Measurements from ENCODE around the gene SPOCD1. TPM values are rescaled to one million over a fixed set of nuclear protein-coding genes. Genes with fewer than 3 reads are reported as not detected.
A peak's percentile ranks its signal among the peaks of the same experiment; 100 is the strongest.

Gene SPOCD1
- total and polyA plus RNA-seq, 8 donors: 0.32 to 10.9 (median 0.55) TPM

DNA sequence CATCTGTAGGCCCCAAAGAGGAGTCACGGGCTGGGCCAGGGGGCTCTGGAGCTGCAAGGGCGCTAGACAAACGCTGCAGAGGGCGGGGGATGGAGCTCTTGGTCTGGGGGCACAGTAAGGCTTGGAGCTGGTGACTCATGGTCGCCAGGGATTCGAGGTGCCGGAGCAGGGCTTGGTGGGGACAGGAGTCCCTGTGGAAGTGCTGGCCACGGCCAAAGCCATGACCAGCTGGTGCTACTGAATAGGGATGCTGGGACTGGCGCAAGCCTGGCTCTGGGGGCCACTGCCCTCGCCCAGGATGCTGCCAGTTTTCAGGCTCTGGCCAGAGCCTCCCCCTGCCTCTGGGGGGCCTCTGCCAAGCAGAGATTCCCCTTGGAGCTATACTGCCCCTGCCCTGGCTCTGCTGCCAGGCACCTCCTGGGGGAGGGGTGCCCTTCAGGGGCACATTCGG, 25.2 kb downstream of the SPOCD1 start:
- Histone ChIP-seq H3K27me3 (peaks cover 0 to 12% of the 10 kb centered on the region in 2 donors), H3K36me3 (no peaks in the 10 kb centered on the region), H3K27ac (no peak overlapping the region), H3K4me1 (peaks cover 0 to 18% of the 10 kb centered on the region in 2 donors), H3K9me3 (no peaks in the 10 kb centered on the region), H3K4me3 (no peak overlapping the region)
- TF ChIP-seq, protein P1, sequence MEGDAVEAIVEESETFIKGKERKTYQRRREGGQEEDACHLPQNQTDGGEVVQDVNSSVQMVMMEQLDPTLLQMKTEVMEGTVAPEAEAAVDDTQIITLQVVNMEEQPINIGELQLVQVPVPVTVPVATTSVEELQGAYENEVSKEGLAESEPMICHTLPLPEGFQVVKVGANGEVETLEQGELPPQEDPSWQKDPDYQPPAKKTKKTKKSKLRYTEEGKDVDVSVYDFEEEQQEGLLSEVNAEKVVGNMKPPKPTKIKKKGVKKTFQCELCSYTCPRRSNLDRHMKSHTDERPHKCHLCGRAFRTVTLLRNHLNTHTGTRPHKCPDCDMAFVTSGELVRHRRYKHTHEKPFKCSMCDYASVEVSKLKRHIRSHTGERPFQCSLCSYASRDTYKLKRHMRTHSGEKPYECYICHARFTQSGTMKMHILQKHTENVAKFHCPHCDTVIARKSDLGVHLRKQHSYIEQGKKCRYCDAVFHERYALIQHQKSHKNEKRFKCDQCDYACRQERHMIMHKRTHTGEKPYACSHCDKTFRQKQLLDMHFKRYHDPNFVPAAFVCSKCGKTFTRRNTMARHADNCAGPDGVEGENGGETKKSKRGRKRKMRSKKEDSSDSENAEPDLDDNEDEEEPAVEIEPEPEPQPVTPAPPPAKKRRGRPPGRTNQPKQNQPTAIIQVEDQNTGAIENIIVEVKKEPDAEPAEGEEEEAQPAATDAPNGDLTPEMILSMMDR (IDR thresholded peaks at IDR 0.05): no peak
- ATAC-seq (no peak), DNase-seq (peak in 1 of 4 donors; percentile 31)
- intact Hi-C loops (cut with DNase I): loop anchor here (10.0 kb wide), 2 partner anchors 126 to 174 kb away; no protein-coding TSS in a partner anchor

DNA sequence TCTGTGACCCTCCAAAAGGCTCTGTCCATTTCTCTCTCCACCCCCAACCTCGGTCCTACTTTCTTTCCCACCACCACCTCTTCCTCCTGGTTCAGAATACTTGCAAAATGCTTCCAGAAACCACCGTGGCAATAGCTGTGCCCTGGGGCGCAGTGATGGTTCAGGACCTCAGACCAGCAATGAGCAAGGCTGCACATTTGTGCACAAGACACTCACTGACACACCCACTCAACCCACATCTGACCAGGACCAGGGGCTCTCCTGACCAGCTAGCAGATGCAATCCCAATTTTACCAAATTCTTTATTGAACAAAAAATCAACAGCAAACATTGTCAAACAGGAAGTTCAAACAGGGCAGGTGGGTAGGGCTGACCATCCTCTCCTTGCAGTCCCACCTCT, 25.7 kb downstream of the SPOCD1 start:
- Histone ChIP-seq H3K4me3 (no peak overlapping the region), H3K9me3 (no peaks in the 10 kb centered on the region), H3K4me1 (peaks cover 0 to 18% of the 10 kb centered on the region in 2 donors), H3K36me3 (no peaks in the 10 kb centered on the region), H3K27ac (no peak overlapping the region), H3K27me3 (peaks cover 0 to 12% of the 10 kb centered on the region in 2 donors)
- intact Hi-C loops (cut with DNase I): loop anchor here (10.0 kb wide), 2 partner anchors 125 to 175 kb away; no protein-coding TSS in a partner anchor
- ATAC-seq (no peak), DNase-seq (peak in 1 of 4 donors; percentile 24)
- TF ChIP-seq, protein P1 (IDR thresholded peaks at IDR 0.05): no peak

DNA sequence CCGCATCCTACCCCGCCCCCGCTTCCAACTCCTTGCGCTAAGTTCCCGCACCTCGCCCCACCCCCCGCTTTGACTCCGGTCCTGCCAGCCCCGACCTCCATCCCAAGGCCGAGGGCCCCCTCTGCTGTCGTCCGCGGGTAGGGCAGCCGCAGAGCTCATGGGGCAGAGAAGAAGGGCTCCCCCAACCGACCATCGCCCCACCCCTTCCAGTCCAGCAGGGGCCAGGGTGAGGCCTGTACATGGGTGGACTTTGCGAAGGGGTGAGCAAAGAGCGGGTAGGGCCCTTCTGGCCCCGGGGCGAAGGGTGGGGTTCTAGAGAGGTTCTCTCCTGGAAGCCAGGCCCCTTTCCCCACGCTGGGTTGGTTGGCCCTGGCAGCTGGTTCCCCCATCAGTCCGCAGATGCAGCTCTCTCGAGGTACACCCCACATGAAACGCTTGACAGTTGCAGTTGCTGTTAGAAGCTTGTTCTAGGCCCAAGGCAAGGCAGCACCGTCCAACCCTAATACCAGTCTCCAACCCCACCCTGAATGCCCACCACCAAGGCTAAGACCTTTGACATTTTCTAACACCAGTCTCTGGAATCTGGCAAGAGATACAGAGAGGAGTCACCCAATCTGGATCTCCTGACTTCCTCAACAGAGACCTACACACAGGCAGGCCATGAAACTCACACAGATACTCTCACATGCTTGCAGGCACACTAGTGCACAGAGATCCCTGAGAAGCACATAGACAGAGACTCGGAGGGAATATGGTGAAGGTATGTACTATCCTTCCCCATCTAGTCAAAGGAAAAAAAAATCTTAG, 26.4 kb downstream of the SPOCD1 start:
- Histone ChIP-seq H3K9me3 (no peaks in the 10 kb centered on the region), H3K36me3 (no peaks in the 10 kb centered on the region), H3K27ac (peak overlapping the region in 1 of 2 donors; percentile 92), H3K27me3 (peaks cover 0 to 12% of the 10 kb centered on the region in 2 donors), H3K4me1 (peaks cover 0 to 18% of the 10 kb centered on the region in 2 donors), H3K4me3 (peak overlapping the region; percentile 62 to 66)
- intact Hi-C loops (cut with DNase I): loop anchor here (5.0 to 10.0 kb wide), 4 partner anchors 125 to 215 kb away; partner anchors contain the start of gene TINAGL1 (in 1 of the 2)
- TF ChIP-seq, protein P1 (IDR thresholded peaks at IDR 0.05): peak; percentile 84 to 90
- ATAC-seq: peak; percentile 97
- peak; percentile 83 to 99 (median 94) for DNase-seq

DNA sequence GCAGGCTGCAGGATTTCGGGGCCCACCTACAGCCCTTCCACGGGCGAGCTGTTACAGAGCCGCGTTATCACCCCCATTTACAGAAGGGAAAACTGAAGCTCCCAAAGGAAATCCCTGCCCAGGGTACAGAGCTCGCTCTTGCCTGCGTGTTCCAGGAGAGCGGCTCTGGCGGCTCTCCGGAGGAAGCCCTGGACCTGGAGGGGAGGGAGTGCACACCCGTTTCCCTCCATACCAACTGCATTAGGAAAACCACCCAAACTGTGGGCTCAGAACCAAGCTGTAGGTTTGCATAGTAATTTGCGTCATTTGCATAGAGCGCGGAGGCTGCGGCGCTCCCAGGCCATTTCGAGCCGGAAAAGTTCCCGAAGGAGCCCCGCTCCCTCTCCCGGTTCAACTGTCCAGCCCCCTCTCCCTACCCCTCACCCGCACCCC, 27.0 kb downstream of the SPOCD1 start:
- Histone ChIP-seq H3K4me3 (peak overlapping the region; percentile 62 to 66), H3K36me3 (no peaks in the 10 kb centered on the region), H3K4me1 (peaks cover 0 to 18% of the 10 kb centered on the region in 2 donors), H3K27me3 (peaks cover 0 to 8% of the 10 kb centered on the region in 2 donors), H3K27ac (peak overlapping the region; percentile 69 to 92), H3K9me3 (no peaks in the 10 kb centered on the region)
- DNase-seq (peak in 1 of 4 donors; percentile 72), ATAC-seq (peak; percentile 52)
- intact Hi-C loops (cut with DNase I): loop anchor here in 1 of 2 donors (5.0 to 10.0 kb wide), 2 partner anchors 127 to 214 kb away; partner anchors contain the start of gene TINAGL1
- TF ChIP-seq, protein P1 (IDR thresholded peaks at IDR 0.05): no peak

Measured in left lung (tissue), 10 donors.